HG03175 (cell line): ENCODE data around the gene CPA3.

Source experiments
- ATAC-seq: cut with Tn5 transposase; IDR thresholded peaks from one replicate; pipeline ENCODE4 v1.9.1; 2021; ENCODE audit warnings: mild to moderate bottlenecking, moderate library complexity; ENCODE audit not compliant: unreplicated experiment

The CPA3 gene

GRCh38 chr3:148911592-148911991, 46.5 kb downstream of the CPA3 start:
- no peak for ATAC-seq

DNA sequence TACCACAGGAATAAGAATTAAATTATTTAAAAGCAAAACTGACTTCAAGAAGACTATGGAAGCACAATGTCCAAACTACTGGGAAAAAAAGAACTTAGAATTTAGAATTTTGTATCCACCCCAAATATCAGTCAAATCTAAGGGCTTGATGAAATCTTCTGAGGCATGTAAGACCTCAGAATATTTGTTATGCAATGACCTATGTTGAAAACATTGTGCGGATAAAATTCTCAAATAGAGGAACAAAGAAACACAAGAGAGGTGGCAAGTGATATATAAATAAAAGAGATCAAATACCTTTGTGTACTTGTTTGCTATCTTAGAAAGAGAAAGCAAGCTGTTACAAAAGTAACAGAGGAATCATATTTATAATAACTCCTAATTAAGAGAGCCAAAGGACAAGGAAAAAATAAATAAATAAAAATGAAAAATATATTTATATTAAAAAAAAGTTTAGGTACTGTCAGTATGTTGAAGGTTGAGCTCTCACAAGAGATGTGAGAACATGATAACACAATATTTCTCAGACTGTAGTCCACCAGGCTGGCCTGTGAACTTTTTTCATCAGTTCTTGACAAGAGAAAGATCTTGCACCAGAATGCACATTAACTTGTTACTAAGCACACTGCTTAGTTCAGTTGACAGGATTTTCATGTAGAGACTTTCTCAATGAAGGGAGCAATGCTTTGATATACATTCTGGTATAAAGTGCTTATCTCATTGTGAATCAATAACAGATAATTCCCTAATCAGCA, 50.0 kb downstream of the CPA3 start:
- no peak for ATAC-seq

DNA sequence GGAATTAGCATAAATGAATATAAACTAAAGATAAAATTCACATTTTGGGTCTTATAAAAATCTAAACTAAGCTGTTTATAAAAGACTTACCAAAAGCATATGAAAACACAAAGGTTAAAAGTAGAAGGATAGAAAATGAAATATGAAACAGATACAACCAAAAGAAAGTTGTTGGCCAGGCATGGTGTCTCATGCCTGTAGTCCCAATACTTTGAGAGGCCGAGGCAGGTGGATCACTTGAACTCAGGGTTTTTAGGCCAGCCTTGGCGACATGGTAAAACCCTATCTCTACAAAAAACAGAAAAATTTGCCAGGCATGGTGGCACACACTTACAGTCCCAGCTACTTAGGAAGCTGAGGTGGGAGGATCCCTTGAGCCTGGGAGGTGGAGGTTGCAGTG, 51.0 kb downstream of the CPA3 start:
- ATAC-seq: no peak

DNA sequence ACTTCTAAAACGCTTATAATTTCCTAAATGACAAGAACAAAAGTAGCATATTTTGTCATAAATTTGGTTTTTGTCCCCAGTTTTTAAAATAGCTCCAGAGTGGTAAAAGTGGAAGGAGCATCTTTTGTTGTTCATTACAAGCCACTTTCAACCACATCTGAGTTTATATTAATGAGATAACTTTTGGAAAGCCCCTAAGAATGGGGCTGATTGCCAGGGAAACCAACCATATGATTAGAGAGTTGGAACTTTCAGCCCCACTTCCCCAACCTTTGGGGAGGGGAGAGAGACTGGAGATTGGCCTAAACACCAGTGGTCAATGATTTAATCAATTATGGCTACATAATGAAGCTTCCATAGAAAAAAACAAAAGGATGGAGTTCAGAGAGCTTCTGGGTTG, 57.4 kb downstream of the CPA3 start:
- no peak for ATAC-seq

DNA sequence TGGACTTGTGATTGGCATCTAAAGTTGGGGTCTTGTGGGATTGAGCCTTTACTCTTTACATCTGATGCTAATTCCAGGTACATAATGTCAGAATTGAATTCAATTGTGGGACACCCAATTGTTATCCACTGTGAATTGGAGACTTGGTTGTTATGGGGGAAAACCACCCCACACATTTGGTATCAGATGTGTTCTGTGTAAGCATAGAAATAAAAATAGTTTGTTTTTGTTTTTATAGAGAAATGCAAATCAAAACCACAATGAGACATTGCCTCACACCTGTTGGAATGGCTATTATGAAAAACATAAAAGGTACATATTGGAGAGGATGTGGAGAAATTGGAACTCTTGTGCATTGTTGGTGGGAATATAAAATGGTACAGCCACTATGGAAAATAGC, 58.5 kb downstream of the CPA3 start:
- peak; percentile 41 for ATAC-seq

DNA sequence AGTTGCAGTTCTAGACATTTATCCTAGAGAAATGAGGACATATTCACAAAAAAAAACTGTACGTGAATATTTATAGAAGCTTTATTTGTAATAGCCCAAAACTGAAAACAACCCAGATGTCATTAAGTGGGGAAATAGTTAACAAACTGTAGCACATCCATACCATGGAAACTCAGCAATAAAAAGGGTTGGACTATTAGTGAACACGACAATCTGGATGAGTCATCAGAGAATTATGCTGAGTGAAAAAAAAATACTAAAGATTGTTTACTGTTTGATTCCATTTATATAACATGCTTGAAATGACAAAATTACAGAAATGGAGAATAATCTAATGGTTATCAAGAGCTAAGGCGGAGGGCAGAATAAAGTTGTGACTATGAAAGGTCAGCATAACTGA, 59.5 kb downstream of the CPA3 start:
- no peak for ATAC-seq

DNA sequence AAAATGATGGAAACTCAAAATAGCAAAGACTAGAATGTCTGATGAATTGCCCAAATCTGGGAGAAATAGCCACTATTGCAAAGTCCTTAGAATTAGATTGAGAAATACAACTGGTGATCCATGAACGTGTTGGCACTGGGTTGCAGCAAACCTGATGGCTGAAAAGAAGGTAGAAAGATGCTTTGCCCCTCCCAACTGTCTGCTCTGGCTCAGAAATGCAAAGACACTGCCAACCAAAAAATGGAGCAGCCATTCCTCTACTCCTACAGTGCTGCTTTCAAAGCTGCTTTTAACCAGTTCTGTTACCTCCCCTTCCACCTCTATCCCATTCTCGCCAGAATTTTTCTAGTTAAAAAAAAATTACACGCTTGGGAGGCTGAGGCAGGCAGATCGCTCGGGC, 60.7 kb downstream of the CPA3 start:
- no peak for ATAC-seq

- ATAC-seq: no peak
These were observed 65.7 kb downstream of the CPA3 start for GRCh38 chr3:148930752-148931151.

GRCh38 chr3:148931574-148931973, 66.5 kb downstream of the CPA3 start:
- no peak for ATAC-seq

DNA sequence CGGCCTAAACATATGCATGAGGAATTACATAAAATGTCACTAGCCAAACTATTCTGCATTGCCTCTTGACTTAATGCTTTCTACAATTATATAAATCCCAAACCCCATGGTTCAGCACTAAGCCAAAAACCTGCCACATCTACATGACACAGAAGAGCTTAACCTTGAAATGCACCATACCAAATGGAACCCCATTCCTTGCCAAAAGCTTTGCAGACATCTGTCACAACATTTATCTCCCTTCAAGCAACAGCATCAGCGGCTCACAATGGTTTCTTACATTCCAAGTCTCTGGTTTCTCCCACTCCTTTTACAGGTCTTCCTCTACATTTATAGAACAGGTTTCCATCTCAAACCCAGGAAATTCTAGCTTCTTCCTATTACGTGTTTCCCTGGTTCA, 67.9 kb downstream of the CPA3 start:
- ATAC-seq: no peak

DNA sequence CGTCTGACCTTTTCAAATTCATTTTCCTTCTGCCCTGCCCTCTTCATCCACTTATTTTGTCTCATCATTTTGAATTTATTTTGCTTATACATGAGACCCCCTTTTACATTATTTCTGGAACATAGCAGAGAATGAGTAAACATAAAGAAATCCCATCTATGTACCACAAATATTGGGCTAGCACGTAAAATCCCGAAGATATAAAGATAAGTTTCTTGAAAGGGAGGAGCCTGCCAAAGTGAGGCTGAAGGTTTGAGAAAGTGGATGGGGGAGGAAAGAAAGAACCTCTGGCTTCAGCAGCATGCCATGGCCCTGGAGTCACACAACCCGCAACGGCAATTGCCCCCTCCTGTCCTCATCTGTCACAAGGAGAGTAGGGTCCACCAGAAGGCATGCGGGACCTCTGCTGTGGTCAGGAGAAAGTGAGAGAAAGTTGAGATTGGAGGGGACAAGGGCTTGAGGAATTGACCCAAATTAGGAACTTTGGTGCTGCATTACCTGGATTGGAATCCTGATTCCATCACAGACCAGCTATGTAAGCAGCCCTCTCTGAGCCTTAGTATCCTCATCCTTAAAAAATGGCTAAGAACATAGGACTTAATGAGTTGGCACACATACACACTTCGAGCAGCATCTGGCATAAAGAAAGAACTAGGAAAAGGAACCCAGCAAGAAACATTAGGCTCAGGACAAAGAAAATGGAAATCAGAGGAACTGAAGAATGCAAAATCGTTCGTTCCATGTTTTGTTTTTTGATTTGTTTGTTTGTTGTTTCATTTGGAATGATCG, 72.6 kb downstream of the CPA3 start:
- ATAC-seq: no peak

GRCh38 chr3:148938306-148938705, 73.2 kb downstream of the CPA3 start:
- no peak for ATAC-seq

DNA sequence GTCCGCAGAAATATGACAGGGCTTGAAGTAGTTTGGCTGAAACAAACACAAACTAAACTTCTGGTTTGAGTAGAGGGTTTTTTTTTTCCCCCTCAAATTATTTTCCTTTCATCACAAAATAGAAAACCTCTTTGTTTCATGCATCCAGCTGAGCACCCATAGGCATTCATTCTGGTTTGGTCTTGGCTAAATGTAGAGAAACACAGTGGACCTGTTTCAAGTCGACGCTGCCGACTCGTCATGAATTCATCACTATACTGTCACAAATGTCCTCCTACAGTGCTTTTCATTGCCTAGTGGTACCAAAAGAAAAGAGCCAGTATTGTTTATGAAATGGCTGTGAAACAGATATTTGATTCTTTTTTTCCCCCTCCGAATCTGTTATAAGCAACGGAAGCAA, 73.8 kb downstream of the CPA3 start:
- no peak for ATAC-seq

DNA sequence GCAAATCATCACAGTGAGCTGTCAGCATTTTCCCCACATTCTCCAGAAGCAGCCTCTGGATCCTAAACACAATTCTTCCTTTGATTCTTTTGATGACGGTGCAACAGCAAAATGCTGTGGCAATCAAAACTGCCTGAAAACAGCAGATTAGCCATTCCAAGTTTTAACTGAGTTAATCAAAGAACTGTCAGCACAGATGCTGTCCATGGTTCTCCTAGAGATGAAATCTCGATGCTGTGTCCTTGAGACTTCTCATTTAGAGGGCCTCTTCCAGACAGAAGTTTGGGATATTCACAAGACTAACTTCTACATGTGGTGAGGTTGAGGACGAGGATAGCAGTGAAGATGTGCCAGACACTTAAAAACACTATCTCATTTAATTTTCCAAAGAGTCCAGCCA, 75.9 kb downstream of the CPA3 start:
- no peak for ATAC-seq

- peak; percentile 98 for ATAC-seq
These were observed 78.6 kb downstream of the CPA3 start for GRCh38 chr3:148943506-148944205.

- no peak for ATAC-seq
These were observed 80.0 kb downstream of the CPA3 start for GRCh38 chr3:148945116-148945515.
